H9 (cell line): ENCODE results near the gene PDK4. TPM values are rescaled to one million over a fixed set of nuclear protein-coding genes. Genes with fewer than 3 reads are reported as not detected.

Experiments
- DNase-seq: peaks from one replicate; pipeline ENCODE4 v3.0.0-alpha.2; 2017
- H2AFZ ChIP-seq: one replicate; pipeline ENCODE4 v1.6.1; 2013; ENCODE audit warnings: mild to moderate bottlenecking, low read length, control low read depth, moderate library complexity
- H2AK5ac ChIP-seq: 2 replicates; pipeline ENCODE4 v1.6.1; 2013; ENCODE audit warnings: low read length, control low read depth, mixed read lengths; ENCODE audit not compliant: insufficient read length
- H2BK120ac ChIP-seq: one replicate; pipeline ENCODE4 v1.6.1; 2013; ENCODE audit warnings: low read depth, mild to moderate bottlenecking, low read length, control low read depth, inconsistent platforms; ENCODE audit not compliant: poor library complexity, severe bottlenecking
- H2BK12ac ChIP-seq: 2 replicates; pipeline ENCODE4 v1.6.1; 2013; ENCODE audit warnings: low read length, control low read depth, mixed read lengths, low read depth; ENCODE audit not compliant: insufficient read length
- H2BK15ac ChIP-seq: 2 replicates; pipeline ENCODE4 v1.6.1; 2013; ENCODE audit warnings: low read depth, low read length, control low read depth
- H2BK20ac ChIP-seq: one replicate; pipeline ENCODE4 v1.6.1; 2013; ENCODE audit warnings: low read depth, mild to moderate bottlenecking, low read length, control low read depth, inconsistent platforms; ENCODE audit not compliant: poor library complexity, severe bottlenecking
- H2BK5ac ChIP-seq: 2 replicates; pipeline ENCODE4 v1.6.1; 2013; ENCODE audit warnings: low read length, control low read depth, mixed read lengths; ENCODE audit not compliant: insufficient read length
- H3K14ac ChIP-seq: 2 replicates; pipeline ENCODE4 v1.6.1; 2013; ENCODE audit warnings: low read length, control low read depth; ENCODE audit not compliant: insufficient read depth
- H3K18ac ChIP-seq: 2 replicates; pipeline ENCODE4 v1.6.1; 2013; ENCODE audit warnings: low read depth, mild to moderate bottlenecking, mixed read lengths, low read length, control low read depth; ENCODE audit not compliant: insufficient read length
- H3K23ac ChIP-seq: 2 replicates; pipeline ENCODE4 v1.6.1; 2013; ENCODE audit warnings: low read length, control low read depth, mixed read lengths, low read depth; ENCODE audit not compliant: insufficient read length
- H3K23me2 ChIP-seq: 2 replicates; pipeline ENCODE4 v1.6.1; 2013; ENCODE audit warnings: low read depth, mild to moderate bottlenecking, mixed read lengths, low read length, control low read depth; ENCODE audit not compliant: insufficient read length, poor library complexity, severe bottlenecking
- H3K27ac ChIP-seq: 2 replicates; pipeline ENCODE4 v1.5.1; 2013; ENCODE audit warnings: low read length, control low read depth, mixed read lengths, low read depth; ENCODE audit not compliant: insufficient read length
- H3K27me3 ChIP-seq: 2 replicates; pipeline ENCODE4 v1.6.1; 2013; ENCODE audit warnings: low read length, control low read depth, inconsistent platforms; ENCODE audit not compliant: insufficient read depth
- H3K4ac ChIP-seq: 2 replicates; pipeline ENCODE4 v1.6.1; 2013; ENCODE audit warnings: low read depth, mild to moderate bottlenecking, control low read depth, inconsistent platforms, low read length, moderate library complexity
- H3K4me1 ChIP-seq: 2 replicates; pipeline ENCODE4 v1.6.1; 2013; ENCODE audit warnings: low read length, control low read depth, inconsistent platforms; ENCODE audit not compliant: insufficient read depth
- H3K4me2 ChIP-seq: 2 replicates; pipeline ENCODE4 v1.6.1; 2013; ENCODE audit warnings: low read length, control low read depth, mixed read lengths; ENCODE audit not compliant: insufficient read length, insufficient read depth
- H3K56ac ChIP-seq: 2 replicates; pipeline ENCODE4 v1.6.1; 2013; ENCODE audit warnings: low read depth, mild to moderate bottlenecking, mixed read lengths, low read length, control low read depth; ENCODE audit not compliant: insufficient read length
- H3K79me1 ChIP-seq: 2 replicates; pipeline ENCODE4 v1.6.1; 2013; ENCODE audit warnings: low read depth, mild to moderate bottlenecking, moderate library complexity, low read length, control low read depth, inconsistent platforms; ENCODE audit not compliant: insufficient read depth, poor library complexity, severe bottlenecking
- H3K79me2 ChIP-seq: 2 replicates; pipeline ENCODE4 v1.6.1; 2013; ENCODE audit warnings: low read length, control low read depth, inconsistent platforms; ENCODE audit not compliant: insufficient read depth
- H3K9ac ChIP-seq: 2 replicates; pipeline ENCODE4 v1.6.1; 2013; ENCODE audit warnings: low read length, control low read depth, mixed read lengths; ENCODE audit not compliant: insufficient read length; ENCODE audit errors: extremely low read depth
- H3K9me3 ChIP-seq: one replicate; pipeline ENCODE4 v1.6.1; 2013; ENCODE audit warnings: low read depth, low read length, inconsistent platforms; ENCODE audit not compliant: control insufficient read depth
- H3T11ph ChIP-seq: one replicate; pipeline ENCODE4 v1.6.1; 2013; ENCODE audit warnings: mild to moderate bottlenecking, low read length, control low read depth, inconsistent platforms
- H4K20me1 ChIP-seq: one replicate; pipeline ENCODE4 v1.6.1; 2013; ENCODE audit not compliant: control insufficient read depth, insufficient read length, insufficient read depth
- H4K5ac ChIP-seq: 2 replicates; pipeline ENCODE4 v1.6.1; 2013; ENCODE audit warnings: low read depth, mild to moderate bottlenecking, mixed read lengths, low read length, control low read depth; ENCODE audit not compliant: insufficient read length
- H4K8ac ChIP-seq: replicated peaks from 2 replicates; pipeline ENCODE4 v1.6.1; 2013; ENCODE audit warnings: low read length, control low read depth, mixed read lengths, low read depth; ENCODE audit not compliant: insufficient read length
- H4K91ac ChIP-seq: 2 replicates; pipeline ENCODE4 v1.6.1; 2013; ENCODE audit warnings: low read depth, mild to moderate bottlenecking, moderate library complexity, mixed read lengths, low read length, control low read depth; ENCODE audit not compliant: insufficient read length
- H3K27ac Mint-ChIP-seq, 3 experiments: 2 replicates in 2 of 3; 3 replicates in 1 of 3; pipeline ENCODE4 v1.8.0; 2020 to 2021; ENCODE audit warnings: mixed read lengths in 3 of 3, mild to moderate bottlenecking in 1 of 3, moderate library complexity in 1 of 3
- H3K27me3 Mint-ChIP-seq: 2 replicates; pipeline ENCODE4 v1.8.0; 2021; ENCODE audit warnings: low read depth, mild to moderate bottlenecking, moderate library complexity, mixed read lengths
- H3K36me3 Mint-ChIP-seq, 3 experiments: 2 replicates in 2 of 3; 3 replicates in 1 of 3; pipeline ENCODE4 v1.8.0; 2020 to 2021; ENCODE audit warnings: low read depth in 3 of 3, mixed read lengths in 3 of 3; ENCODE audit not compliant: insufficient read depth in 1 of 3
- H3K4me1 Mint-ChIP-seq, 2 experiments: 2 replicates each; pipeline ENCODE4 v1.8.0; 2020; ENCODE audit warnings: mixed read lengths in 2 of 2
- H3K4me3 Mint-ChIP-seq, 2 experiments: 2 replicates in 1 of 2; 3 replicates in 1 of 2; pipeline ENCODE4 v1.8.0; 2020 to 2021; ENCODE audit warnings: mild to moderate bottlenecking in 2 of 2, mixed read lengths in 2 of 2, moderate library complexity in 1 of 2
- H3K9me3 Mint-ChIP-seq, 2 experiments: 2 replicates in 1 of 2; 3 replicates in 1 of 2; pipeline ENCODE4 v1.8.0; 2020; ENCODE audit warnings: mild to moderate bottlenecking in 2 of 2, mixed read lengths in 2 of 2, moderate library complexity in 1 of 2
- CTCF ChIP-seq: fragments of 200-600 bp; sonication (generic); conservative IDR thresholded peaks from 3 replicates; pipeline ENCODE4 v1.8.0; 2021; ENCODE audit warnings: antibody characterized with exemption, mild to moderate bottlenecking
- WGBS: extraction: QIAGEN DNeasy Blood & Tissue Kit; methylation state at CpG from one replicate; pipeline ENCODE4 v1.1.7; 2013; ENCODE audit warnings: missing lambda C conversion rate, low lambda C conversion rate, mixed read lengths; ENCODE audit not compliant: insufficient read length; ENCODE audit errors: extremely low coverage; 5-methylcytosine and 5-hydroxymethylcytosine counted together
- total RNA-seq: library from RNA; stranded (reverse); gene quantifications from 2 replicates; pipeline ENCODE4 v1.2.1, GENCODE V29; 2021

The PDK4 gene
- total RNA-seq, 1 experiment from 2014 or later: not detected

GRCh38 chr7:95631527-95631926, 35.2 kb upstream of the PDK4 start:
- WGBS: no CpG with 5 or more reads among the region's 7 CpGs
- Histone ChIP-seq H3T11ph (no peak overlapping the region), H4K5ac (no peak overlapping the region), H3K56ac (no peak overlapping the region), H4K20me1 (no peaks in the 10 kb centered on the region), H3K27ac (no peak overlapping the region), H3K4me1 (no peaks in the 10 kb centered on the region), H2BK5ac (no peak overlapping the region), H3K27me3 (no peaks in the 10 kb centered on the region), H4K91ac (no peak overlapping the region), H3K79me1 (no peaks in the 10 kb centered on the region), H2BK120ac (no peak overlapping the region), H3K9me3 (no peaks in the 10 kb centered on the region), H2AK5ac (no peak overlapping the region), H3K23me2 (no peaks in the 10 kb centered on the region), H3K79me2 (no peaks in the 10 kb centered on the region), H2BK12ac (no peak overlapping the region), H3K4ac (no peak overlapping the region), H3K4me2 (no peak overlapping the region), H3K14ac (no peak overlapping the region), H2BK15ac (no peak overlapping the region), H3K9ac (no peak overlapping the region), H3K23ac (no peak overlapping the region), H2BK20ac (no peak overlapping the region), H2AFZ (no peak overlapping the region), H4K8ac (no peak overlapping the region), H3K18ac (no peak overlapping the region)
- no peak overlapping the region for H3K27ac Mint-ChIP-seq
- TF ChIP-seq CTCF: no peak
- H3K36me3 Mint-ChIP-seq: no peaks in the 10 kb centered on the region
- no peaks in the 10 kb centered on the region for H3K9me3 Mint-ChIP-seq
- H3K27me3 Mint-ChIP-seq: no peaks in the 10 kb centered on the region
- H3K4me3 Mint-ChIP-seq: no peak overlapping the region
- no peak for DNase-seq
- peaks cover 4 to 7% of the 10 kb centered on the region in 2 experiments for H3K4me1 Mint-ChIP-seq
